GM18508 (cell line): ENCODE measurements around the gene JOSD2.

ENCODE experiments used
- ATAC-seq: cut with Tn5 transposase; IDR thresholded peaks from one replicate; pipeline ENCODE4 v1.9.1; 2021; ENCODE audit warnings: moderate number of reproducible peaks; ENCODE audit not compliant: insufficient read depth, unreplicated experiment

JOSD2 gene

GRCh38 chr19:50511069-50511822 lies at the start of gene JOSD2:
Gene JOSD2 (minus strand): TSS chr19:50511191. CDS start chr19:50510431, 760 bp downstream.
- peak; percentile 78 for ATAC-seq

DNA sequence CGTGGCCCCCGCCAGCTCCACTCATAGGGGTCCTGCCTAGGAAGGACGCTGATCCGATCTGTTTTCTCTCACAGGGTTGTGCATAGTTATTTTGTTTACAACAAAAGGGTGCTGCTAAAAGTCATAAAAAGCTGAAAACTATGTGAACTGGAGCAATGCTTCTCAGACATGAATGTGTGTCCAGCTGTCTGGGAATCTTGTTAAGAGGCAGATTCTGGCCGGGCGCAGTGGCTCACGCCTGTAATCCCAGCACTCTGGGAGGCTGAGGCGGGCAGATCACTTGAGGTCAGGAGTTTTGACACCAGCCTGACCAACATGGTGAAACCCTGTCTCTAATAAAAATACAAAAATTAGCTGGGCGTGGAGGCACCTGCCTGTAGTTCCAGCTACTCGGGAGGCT lies 48.6 kb upstream of the JOSD2 start:
- no peak for ATAC-seq

DNA sequence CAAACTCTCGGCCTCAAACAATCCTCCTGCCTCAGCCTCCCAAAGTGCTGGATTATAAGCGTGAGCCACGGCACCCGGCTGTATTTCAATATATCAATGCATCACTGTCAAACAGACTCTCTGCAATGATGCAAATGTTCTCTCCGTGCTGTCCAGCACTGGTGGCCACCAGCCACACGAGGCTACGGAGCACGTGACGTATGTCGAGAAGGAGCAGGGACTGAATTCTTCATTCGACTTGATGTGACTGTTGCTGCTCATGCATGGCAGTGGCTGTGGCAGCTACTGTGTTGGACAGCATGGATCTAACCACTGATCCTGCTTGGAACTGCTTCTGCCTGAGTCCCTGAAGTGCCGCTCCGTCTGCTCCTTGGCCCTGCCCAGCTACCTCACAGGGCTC lies 47.5 kb upstream of the JOSD2 start:
- ATAC-seq: no peak

DNA sequence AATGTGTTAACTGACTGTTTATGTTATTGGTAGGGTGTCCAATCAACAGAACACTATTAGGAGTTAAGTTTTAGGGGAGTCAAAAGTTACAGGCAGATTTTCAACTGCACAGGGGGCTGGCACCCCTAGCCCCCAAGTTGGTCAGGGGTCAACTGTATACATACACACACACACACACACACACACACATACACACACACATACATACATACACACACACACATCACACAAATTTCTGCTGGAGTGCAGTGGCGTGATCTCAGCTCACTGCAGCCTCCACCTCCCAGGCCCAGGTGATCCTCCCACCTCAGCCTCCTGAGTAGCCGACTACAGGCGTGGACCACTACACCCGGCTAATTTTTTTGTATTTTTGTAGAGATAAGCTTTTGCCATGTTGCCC lies 47.0 kb upstream of the JOSD2 start:
- ATAC-seq: no peak

DNA sequence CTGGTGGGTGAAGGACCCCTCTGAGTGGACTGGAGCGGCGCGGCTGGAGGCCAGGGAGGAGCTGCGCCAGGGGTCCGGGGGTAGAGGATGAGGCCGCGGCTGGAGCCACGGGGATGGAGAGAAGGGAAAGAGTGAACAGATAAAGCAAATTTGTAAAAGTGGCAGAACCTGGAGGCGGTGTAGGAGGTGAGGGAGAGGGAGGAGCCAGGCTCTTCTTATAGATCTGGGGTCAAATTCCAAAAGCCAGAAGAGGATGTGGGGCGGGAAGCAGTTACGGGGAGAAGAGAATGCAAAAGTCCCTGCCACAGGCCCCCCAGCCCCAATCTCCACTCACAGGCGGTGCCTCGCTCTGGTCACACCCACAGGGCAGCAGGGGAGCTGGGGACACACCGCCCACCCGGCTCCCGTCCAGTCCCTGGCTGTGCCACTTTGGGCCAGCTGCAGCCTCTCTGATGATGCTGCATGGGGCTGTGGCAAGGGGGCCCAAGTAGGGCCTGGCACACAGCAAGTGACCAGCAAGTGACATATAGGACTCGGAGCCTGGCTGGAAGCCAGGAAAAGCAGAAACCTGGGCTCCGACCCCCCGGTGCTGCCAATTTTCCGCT lies 46.1 kb upstream of the JOSD2 start:
- ATAC-seq: no peak

- no peak for ATAC-seq
Observed at GRCh38 chr19:50556282-50557008, 45.5 kb upstream of the JOSD2 start.

DNA sequence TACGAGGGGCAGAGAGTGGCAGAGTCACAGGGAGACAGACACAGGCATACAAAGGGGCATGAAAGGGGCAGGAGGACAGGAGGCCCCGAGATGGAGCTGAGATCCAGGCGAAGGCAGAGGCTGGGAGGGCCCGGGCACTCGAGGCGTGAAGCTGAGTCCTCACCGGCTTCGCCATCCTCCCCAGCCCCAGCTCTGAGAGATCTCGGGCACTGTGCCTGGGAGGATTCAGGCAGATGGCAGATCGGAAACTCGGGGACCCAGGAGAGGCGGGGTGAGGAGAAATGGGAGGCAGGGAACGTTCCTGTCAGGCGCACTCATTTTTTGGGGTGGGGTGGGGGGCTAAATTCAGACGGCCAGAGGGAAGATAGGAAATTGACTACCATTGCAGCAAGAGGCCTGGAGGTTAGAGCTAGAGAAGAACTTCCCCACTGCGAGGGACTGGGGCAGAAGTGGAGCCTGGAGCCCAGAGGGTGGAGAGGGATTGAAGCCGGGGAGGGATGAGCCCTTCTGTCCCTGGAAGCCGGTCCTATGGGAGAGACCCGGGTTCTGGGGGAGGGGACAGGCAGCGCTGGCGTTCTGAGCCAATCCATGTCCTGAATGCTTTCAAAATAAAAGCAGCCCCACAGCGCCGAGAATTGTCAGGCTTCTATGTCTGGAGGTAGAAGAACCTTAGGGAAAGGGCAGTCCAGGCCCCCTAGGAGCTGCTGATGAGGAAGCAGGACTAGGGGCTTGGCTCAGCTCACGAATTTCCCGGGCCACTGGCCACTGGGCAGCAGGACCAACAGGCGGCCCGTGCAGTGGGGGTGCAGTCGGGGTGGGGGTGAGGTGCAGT lies 44.7 kb upstream of the JOSD2 start:
- ATAC-seq: no peak

- no peak for ATAC-seq
Observed at GRCh38 chr19:50555033-50555432, 44.0 kb upstream of the JOSD2 start.

- no peak for ATAC-seq
Observed at GRCh38 chr19:50554212-50554611, 43.2 kb upstream of the JOSD2 start.

- no peak for ATAC-seq
Observed at GRCh38 chr19:50553134-50553703, 42.2 kb upstream of the JOSD2 start.

- ATAC-seq: no peak
Observed at GRCh38 chr19:50552540-50552939, 41.5 kb upstream of the JOSD2 start.

GRCh38 chr19:50551715-50552187 lies 40.8 kb upstream of the JOSD2 start:
- ATAC-seq: no peak

GRCh38 chr19:50551034-50551714 lies 40.2 kb upstream of the JOSD2 start:
- no peak for ATAC-seq

- ATAC-seq: no peak
Observed at GRCh38 chr19:50550594-50550966, 39.6 kb upstream of the JOSD2 start.

DNA sequence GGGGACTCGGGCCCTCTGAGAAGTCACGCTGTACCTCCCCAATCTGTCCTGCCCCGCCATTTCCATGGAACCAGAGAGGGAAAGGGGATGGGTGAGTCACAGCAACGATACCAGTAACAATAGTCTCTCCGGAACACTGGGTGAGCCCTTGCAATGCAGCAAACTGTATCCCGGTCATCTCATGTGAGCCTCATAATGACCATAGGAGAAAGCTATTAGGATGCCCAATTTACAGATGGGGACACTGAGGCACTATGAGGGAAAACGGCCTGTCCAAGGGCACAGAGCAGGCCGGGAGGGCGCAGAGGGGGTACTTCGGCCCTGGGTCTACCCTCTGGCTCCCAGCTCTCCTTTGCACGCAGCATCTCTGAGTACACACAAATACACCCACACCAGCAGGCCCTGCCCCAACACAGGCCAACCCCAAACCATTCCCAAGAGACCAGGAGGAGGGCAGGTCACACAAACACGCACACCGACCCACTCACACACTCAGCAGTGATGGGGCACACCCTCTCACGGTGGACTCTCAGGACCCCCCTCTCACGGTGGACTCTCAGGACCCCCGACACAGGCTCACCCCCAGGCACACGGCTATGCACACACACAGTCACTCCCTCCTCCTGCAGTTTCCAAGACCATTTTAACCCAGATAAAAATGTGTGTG lies 39.1 kb upstream of the JOSD2 start:
- no peak for ATAC-seq

- ATAC-seq: no peak
Observed at GRCh38 chr19:50549059-50549926, 38.3 kb upstream of the JOSD2 start.

DNA sequence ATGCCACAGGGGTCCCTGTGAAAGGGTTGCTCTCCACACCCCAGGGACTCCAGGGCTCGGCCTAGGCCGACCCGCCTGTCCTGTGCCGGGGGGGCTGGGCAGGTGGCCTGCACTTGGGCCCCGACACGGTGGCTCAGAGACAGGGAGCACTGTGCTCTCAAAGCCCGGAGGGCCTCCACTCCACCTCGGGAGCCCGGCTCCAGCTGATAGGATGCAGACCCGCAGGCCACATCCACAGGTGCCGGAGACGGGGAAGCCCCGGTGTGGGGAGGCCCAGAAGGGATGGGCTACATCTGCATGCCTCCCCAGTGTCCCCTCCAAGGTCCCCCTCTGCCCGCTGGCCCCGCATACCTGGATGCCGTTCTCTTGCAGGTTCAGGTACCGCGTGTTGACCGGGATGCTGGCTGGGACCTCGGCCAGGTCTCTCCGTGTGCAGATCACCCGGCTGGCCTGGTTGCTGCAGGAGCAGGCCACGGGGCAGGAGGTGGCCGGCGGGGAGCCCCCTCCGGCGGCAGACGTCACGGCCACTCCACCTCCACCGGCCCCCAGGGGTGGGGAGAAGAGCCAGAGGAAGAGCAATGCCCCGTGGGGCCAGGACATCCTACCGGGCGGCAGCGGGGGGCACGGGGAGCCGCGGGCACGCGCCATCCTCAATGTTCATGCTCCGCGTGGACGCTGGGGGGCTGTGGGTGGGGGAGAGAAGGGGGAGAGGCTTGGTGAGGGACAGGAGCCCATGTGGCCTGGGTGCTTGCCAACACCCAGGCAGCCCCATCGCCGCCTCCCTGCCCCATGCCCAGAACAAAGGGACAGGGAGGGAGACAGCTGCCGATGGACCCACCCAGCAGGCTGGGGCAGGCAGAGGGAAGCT lies 37.4 kb upstream of the JOSD2 start:
- no peak for ATAC-seq
